ENCODE data around the gene MRPS7.
"Not testable (repeated sequence)": the region's sequence is repeated elsewhere in the genome, so short reads cannot be mapped to it uniquely, and the experiment has no call there.

Gene MRPS7

GRCh38 chr17:75272848-75273184 lies 11.1 kb downstream of the MRPS7 start:
- DNase-seq, result no peak

- DNase-seq, result no peak
Observed at GRCh38 chr17:75273977-75274708, 12.5 kb downstream of the MRPS7 start.

GRCh38 chr17:75277664-75278071 lies 16.0 kb downstream of the MRPS7 start:
- no peak for DNase-seq

DNA sequence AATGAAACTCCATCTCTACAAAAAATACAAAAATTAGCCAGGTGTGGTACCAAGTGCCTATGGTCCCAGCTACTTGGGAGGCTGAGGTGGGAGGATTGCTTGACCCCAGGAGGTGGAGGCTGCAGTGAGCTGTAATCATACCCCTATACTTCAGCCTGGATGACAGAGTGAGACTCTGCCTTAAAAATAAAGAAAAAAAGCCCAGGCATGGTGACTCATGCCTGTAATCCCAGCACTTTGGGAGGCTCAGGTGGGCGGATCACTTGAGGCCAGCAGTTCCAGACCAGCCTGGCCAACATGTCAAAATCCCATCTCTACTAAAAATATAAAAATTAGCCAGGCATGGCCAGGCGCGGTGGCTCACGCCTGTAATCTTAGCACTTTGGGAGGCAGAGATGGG lies 18.5 kb downstream of the MRPS7 start:
- not testable (repeated sequence) for DNase-seq

GRCh38 chr17:75285123-75285522 lies 23.4 kb downstream of the MRPS7 start:
- DNase-seq, result no peak

DNA sequence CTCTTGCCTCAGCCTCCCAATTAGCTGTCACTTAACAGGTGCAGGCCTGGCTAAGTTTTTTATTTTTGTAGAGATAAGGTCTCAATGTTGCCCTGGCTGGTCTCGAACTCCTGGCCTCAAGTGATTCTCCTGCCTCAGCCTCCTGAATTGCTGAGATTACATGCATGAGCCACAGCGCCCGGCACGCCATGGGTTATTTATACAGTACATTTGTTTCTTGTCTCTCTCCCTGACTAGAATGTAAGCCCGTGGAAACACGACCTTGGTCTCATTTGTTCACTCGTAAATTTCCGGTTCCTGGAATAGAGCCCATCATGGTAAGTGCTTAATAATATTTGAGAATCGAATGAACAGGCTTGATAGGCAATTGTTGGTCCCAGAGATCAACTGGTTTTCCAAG lies 25.5 kb downstream of the MRPS7 start:
- no peak for DNase-seq

DNA sequence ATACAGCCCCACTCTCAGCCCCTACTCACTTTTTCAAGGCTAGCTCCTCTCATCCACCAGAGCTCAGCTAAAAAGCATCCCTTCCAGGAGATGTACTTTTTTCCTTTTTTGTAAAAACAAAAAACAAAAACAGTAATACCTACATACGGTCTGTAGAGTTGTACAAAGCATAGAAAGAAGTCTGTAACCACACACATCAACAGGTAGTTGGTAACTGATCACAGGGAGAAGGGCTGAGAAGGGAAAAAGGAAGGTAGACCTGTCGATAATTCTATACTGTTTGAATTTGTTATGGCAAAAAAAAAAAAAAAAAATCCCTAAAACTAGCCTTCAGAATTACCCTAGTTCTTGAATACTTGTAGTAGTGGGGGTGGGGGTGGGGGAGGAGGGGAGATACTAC lies 26.7 kb downstream of the MRPS7 start:
- no peak for DNase-seq

- no peak for DNase-seq
Observed at GRCh38 chr17:75288770-75289114, 27.1 kb downstream of the MRPS7 start.

- DNase-seq, result peak; percentile 96
Observed at GRCh38 chr17:75289115-75289831, 27.6 kb downstream of the MRPS7 start, which contains the start of gene SLC25A19. Gene SLC25A19, minus strand, starts transcription at chr17:75289433. Its CDS starts 2,669 bp downstream, at chr17:75286764.

GRCh38 chr17:75289832-75290337 lies 28.2 kb downstream of the MRPS7 start:
- peak; percentile 43 for DNase-seq

DNA sequence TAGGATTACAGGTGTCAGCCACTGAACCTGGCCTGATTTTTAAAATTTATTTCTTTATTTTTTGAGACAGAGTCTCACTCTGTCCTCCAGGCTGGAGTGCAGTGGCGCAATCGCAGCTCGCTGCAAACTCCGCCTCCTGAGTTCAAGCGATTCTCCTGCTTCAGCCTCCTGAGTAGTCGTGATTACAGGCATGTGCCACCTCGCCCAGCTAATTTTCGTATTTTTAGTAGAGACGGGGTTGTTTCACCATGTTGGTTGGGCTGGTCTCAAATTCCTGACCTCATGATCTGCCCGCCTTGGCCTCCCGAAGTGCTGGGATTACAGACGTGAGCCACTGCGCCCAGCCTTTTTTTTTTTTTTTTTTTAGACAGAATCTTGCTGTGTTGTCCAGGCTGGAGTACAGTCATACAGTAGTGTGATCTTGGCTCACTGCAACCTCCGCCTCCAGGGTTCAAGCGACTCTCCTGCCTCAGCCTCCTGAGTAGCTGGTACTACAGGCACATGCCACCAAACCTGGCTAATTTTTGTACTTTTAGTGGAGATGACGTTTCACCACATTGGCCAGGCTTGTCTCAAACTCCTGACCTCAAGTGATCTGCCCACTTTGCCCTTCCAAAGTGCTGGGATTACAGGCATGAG lies 31.2 kb downstream of the MRPS7 start:
- not testable (repeated sequence) for DNase-seq

GRCh38 chr17:75295201-75296158 lies 33.8 kb downstream of the MRPS7 start:
- DNase-seq, result no peak

- no peak for DNase-seq
Observed at GRCh38 chr17:75300280-75300679, 38.6 kb downstream of the MRPS7 start.

DNA sequence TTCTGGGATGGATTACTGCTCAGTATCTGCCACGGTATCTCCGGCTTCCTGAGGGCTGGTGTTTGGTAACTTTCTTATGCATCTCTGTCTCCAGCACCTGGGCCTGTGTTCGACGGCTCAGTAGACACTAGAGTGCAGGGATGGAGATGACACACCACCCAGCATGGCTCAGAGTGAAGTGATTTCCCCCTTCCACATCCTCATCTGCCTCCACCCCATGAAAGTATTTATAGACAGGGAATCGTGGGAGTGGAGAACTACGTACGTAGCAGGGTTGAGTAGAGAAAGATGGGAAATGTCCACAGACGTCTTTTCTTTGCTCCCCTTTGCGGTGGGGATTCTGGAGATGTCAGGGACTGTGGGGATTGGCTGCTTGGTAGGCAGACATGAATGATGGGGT lies 39.4 kb downstream of the MRPS7 start:
- no peak for DNase-seq

DNA sequence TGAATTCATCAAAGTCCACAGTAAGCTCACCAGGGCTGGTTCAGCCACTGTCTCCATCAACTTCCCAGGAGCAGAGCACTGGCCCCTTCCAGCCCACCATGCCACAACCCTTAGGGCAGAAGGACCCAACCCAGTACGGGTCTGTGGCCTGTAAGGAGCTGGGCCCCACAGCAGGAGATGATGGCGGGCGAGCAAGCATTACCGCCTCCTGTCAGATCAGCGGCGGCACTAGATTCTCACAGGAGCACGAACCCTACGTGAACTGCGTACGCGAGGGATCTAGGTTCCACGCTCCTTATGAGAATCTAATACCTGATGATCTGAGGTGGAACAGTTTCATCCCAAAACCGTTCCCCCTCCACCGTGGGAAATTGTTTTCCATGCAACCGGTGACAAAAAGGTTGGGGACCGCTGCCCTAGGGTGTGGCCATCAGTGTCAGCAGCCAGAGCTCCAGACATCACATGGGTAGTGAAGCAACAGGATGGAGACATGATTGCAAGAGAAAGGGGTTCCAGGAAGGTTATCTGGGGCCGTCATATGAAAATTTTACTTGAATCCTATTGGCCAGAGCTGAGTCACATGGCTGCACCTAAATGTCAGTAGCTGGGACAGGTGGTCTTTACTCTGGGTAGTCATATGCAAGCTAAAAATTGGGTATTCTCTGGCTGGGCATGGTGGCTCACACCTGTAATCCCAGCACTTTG lies 40.0 kb downstream of the MRPS7 start:
- no peak for DNase-seq

DNA sequence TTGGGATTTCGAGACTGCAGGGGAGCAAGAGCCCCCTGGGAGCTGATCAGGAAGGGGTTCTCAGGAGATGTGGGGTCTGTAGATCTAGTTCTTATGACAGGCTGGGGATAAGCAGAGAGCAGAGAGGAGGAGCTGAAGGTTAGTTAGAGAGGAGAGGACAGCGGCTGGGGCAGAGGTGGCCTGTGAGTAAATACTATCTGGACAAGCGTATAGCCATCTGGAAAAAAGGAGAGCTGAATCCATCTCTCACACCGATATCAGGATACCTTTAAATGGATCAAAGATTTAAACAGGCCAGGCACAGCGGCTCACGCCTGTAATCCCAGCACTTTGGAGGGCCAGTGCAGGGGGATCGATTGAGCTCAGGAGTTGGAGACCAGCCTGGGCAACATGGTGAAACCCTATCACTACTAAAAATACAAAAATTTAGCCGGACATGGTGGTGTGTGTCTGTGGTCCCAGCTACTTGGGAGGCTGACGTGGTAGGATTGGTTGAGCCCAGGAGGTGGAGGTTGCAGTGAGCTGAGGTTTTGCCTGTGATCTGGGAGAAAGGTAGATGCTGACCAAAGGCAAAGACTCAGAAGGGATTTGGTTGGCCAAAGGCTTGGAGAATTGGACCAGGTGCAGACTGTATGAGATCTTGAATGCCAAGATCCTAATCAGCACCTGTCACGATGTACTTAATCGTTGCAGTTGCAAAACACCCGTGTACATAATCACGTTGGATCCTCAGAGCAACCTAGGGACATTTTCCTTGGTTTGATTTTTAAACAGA lies 46.5 kb downstream of the MRPS7 start:
- DNase-seq, result no peak

- DNase-seq, result no peak
Observed at GRCh38 chr17:75308732-75309629, 47.3 kb downstream of the MRPS7 start.

DNA sequence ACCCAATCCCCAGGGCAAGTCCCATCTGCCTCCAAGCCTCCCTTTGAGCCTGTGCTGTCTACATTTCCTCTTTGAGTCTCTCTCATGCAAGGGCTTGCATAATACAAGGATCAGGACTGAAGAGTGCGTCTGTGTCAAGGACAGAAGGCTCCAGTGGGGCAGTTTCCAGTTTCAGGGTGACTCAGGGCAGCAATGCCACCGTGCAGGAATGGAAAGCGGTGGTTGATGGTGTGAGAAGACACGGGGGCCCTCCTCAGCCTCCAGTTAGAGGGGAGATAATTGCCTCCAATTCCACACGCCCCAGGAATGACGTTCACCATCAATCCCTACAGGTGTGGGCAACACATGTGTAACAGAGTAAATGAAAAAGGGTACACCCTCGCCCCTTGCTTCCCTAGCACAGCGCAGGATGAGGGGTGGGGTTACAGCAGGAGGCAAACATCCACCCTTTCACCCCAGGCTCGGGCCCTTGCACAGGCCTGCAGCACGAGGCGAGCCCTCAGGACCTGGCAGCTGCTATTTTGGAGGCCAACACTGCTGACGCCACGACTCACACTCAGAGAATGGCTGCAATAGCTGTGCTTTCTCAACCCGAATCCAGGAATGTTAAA lies 52.4 kb downstream of the MRPS7 start:
- DNase-seq, result no peak

DNA sequence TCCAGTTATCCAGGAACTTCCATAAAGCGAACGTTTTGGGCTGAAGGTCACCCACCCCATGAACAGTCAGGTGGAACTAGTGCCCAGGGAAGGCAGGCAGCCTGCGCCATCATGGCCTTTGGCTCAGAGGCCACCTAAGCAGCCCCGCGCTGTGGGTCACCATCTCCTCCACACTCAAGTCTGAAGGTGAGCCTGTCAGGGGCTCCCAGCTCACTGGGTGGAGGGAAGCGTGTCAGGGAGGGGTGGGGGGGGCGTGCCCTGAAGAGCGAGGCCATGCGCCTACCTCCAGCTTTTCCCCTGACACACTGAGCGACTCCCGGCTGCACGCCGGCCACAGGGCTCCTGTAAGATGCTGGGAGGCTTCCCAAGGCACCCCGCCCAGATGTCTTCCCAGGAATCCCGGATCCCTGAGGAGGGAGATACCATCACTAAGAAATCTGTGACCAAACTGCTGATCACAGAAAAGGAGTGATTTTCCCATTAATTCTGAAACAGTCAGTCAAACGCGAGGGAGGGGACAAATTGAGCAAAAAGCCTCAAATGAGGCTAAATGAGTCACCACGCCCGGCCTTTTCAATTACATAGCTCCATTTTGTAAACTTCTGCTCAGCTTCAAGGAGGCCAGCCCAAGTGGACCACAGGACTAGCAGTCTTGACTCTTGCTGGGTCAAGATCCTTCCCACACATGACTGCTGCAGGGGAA lies 54.0 kb downstream of the MRPS7 start:
- DNase-seq, result no peak

Data from activated gamma-delta T cell treated with Interleukin-2 at 50 U/mL for 16 hours (primary cell).